Keratinocyte (primary cell): Measurements from ENCODE around the gene SCNN1A.

Experiments
- CTCF ChIP-seq, 3 experiments: IDR thresholded peaks in 1 of 3; conservative IDR thresholded peaks in 1 of 3; optimal IDR thresholded peaks in 1 of 3; 2 replicates in 2 of 3; 3 replicates in 1 of 3; pipeline versions ENCODE3 to v1.5.1; 2011; ENCODE audit warnings: low read length in 3 of 3, mild to moderate bottlenecking in 3 of 3, moderate library complexity in 2 of 3, control low read depth in 1 of 3, inconsistent platforms in 1 of 3; ENCODE audit not compliant: insufficient read depth in 2 of 3; ENCODE audit errors: extremely low read depth in 1 of 3
- EZH2 ChIP-seq: IDR thresholded peaks from one replicate; pipeline ENCODE4 v1.6.1; 2012; ENCODE audit warnings: inconsistent platforms, mild to moderate bottlenecking, low read length, moderate library complexity

GRCh38 chr12:6345319-6346091 is 29.9 kb downstream of the SCNN1A start:
- no peak for TF ChIP-seq CTCF (optimal IDR thresholded peaks at IDR 0.05 in 1 of 3, IDR thresholded peaks at IDR 0.05 in 1 of 3, conservative IDR thresholded peaks at IDR 0.05 in 1 of 3; ENCODE audit: extremely low read depth in 1 of 3, insufficient read depth in 2 of 3, low read length in 3 of 3)
- TF ChIP-seq EZH2: no peak
